Activated naive CD8-positive, alpha-beta T cell treated with anti-CD3 and anti-CD28 coated beads for 36 hours (primary cell): Measurements from ENCODE around the gene RNF4. TPM values are rescaled to one million over a fixed set of nuclear protein-coding genes. Genes with fewer than 3 reads are reported as not detected.

Source experiments
- DNase-seq: peaks from one replicate; pipeline ENCODE4 v3.0.0; 2021
- H3K27ac Mint-ChIP-seq: one replicate; pipeline ENCODE4 v1.8.0; 2022; ENCODE audit warnings: mild to moderate bottlenecking, moderate library complexity, mixed read lengths
- H3K27me3 Mint-ChIP-seq: one replicate; pipeline ENCODE4 v1.8.0; 2022; ENCODE audit warnings: mild to moderate bottlenecking, mixed read lengths
- H3K36me3 Mint-ChIP-seq: one replicate; pipeline ENCODE4 v1.8.0; 2021; ENCODE audit warnings: mild to moderate bottlenecking, mixed read lengths
- H3K4me1 Mint-ChIP-seq: one replicate; pipeline ENCODE4 v1.8.0; 2021; ENCODE audit warnings: mixed read lengths
- H3K4me3 Mint-ChIP-seq: one replicate; pipeline ENCODE4 v1.8.0; 2022; ENCODE audit warnings: mild to moderate bottlenecking, moderate library complexity, mixed read lengths
- H3K9me3 Mint-ChIP-seq: one replicate; pipeline ENCODE4 v1.8.0; 2022; ENCODE audit warnings: mixed read lengths
- total RNA-seq, 2 experiments: library from RNA; stranded (reverse); gene quantifications; one replicate each; pipeline ENCODE4 v1.2.3, GENCODE V29; 2021

RNF4 gene
- total RNA-seq, 2 experiments from 2014 or later: 93.3 to 94.5 TPM

DNA sequence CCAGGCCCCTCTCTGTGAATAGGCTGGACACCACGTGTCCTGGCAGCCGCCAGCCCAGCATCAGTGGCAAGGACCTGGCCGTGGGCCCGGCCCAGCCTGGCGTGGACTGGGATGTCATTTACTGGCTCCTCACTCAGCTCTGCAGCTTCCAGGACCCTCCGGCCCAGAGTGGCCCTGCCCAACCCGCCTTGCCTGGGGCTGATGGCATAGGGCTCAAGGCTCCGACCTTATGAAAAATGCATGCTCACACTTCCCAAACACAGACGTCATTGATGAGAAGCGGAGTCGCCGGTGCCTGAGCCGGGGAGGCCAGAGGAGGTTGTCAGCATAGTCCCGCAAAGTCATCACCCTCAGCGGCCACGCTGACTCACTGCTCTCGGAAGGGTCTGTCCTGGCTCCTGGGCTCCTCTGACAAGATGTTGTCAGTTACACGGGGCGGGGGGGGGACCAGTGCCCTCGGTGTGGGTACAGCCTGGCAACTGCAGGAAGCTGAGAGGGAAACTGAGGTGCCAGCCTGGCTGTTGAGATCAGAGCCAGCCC, 35.8 kb upstream of the RNF4 start:
- H3K4me3 Mint-ChIP-seq: no peak overlapping the region
- no peak for DNase-seq
- H3K27ac Mint-ChIP-seq: no peak overlapping the region
- H3K36me3 Mint-ChIP-seq: no peaks in the 10 kb centered on the region
- no peaks in the 10 kb centered on the region for H3K27me3 Mint-ChIP-seq
- no peaks in the 10 kb centered on the region for H3K9me3 Mint-ChIP-seq
- no peaks in the 10 kb centered on the region for H3K4me1 Mint-ChIP-seq

DNA sequence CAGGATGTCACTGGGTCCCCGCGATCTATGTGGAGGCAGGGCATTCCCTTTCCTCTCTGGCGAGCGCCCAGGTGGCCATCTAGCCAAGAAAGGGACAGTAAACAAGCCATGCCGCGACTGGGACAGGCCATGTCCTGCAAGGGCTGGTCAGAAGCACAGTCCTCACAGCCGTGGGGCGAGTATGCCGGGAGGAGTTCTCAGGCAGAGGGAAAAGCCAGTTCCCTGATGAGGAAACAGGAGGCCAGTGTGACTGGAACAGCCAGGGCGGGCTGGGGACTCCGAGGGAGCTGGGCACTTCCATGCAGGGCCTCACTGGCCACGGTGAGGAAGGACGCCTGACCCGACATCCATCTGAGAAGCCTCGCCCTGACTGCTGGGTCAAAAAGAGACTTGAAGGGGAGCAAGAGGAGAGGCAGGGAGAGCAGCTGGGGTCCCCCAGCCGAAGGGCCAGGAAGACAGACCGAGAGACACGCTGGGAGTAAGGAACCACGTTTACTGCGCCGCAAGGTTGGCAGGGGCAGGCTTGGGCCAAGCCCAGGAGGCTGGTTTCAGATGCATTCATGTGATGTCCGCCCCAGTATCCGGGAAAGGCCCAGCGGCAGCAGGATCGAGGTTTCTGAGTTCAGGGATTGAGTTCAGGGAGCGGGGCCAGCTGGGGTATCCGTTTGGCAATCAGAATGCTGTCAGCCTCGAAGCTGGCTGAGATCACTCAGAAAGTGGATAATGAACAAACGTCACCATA, 35.1 kb upstream of the RNF4 start:
- no peak for DNase-seq
- no peaks in the 10 kb centered on the region for H3K9me3 Mint-ChIP-seq
- H3K4me1 Mint-ChIP-seq: no peaks in the 10 kb centered on the region
- H3K27me3 Mint-ChIP-seq: no peaks in the 10 kb centered on the region
- no peaks in the 10 kb centered on the region for H3K36me3 Mint-ChIP-seq
- no peak overlapping the region for H3K4me3 Mint-ChIP-seq
- H3K27ac Mint-ChIP-seq: no peak overlapping the region

DNA sequence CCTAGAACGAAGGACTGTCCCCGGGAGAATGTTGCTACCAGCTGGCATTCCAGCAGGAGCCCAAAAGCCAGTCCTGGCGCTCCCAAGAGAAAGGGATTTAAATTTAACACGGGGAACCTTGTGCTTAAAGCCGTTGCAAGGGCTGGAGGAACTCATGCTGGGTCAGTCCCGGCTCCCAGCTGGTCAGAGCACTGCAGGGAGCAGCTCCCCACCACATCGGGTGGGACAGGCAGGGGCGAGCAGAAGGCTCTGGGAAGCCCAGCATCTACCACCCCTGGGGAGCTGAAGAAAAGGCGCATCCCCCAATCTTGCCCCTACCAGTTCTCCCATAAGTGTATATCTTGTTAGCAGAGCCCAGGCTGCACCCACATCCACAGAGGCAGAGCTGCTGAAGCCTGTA, 34.5 kb upstream of the RNF4 start:
- H3K4me1 Mint-ChIP-seq: peaks cover under 1% of the 10 kb centered on the region
- no peak overlapping the region for H3K27ac Mint-ChIP-seq
- no peaks in the 10 kb centered on the region for H3K36me3 Mint-ChIP-seq
- no peaks in the 10 kb centered on the region for H3K9me3 Mint-ChIP-seq
- no peak overlapping the region for H3K4me3 Mint-ChIP-seq
- DNase-seq: no peak
- H3K27me3 Mint-ChIP-seq: no peaks in the 10 kb centered on the region

DNA sequence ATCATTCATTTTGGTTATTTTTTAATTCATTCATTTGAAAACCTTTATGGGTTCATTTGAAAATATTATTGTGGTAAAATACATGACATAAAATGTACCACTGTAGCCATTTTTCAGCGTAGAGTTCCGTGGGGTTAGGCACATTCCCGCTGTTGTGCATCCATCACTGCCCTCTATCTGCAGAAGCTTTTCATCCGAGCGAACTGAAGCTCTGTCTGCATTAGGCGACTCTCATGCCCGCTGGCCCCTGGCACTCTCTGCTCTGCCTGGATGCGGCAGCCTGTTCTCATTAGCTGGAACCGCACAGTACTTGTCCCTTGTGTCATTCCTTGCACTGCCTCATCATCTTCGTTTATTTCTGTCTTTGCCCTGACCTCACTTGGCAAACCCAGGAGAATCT, 32.6 kb upstream of the RNF4 start:
- no peaks in the 10 kb centered on the region for H3K36me3 Mint-ChIP-seq
- no peak overlapping the region for H3K4me3 Mint-ChIP-seq
- H3K27ac Mint-ChIP-seq: no peak overlapping the region
- H3K4me1 Mint-ChIP-seq: peaks cover 2% of the 10 kb centered on the region
- H3K9me3 Mint-ChIP-seq: no peaks in the 10 kb centered on the region
- no peak for DNase-seq
- no peaks in the 10 kb centered on the region for H3K27me3 Mint-ChIP-seq

DNA sequence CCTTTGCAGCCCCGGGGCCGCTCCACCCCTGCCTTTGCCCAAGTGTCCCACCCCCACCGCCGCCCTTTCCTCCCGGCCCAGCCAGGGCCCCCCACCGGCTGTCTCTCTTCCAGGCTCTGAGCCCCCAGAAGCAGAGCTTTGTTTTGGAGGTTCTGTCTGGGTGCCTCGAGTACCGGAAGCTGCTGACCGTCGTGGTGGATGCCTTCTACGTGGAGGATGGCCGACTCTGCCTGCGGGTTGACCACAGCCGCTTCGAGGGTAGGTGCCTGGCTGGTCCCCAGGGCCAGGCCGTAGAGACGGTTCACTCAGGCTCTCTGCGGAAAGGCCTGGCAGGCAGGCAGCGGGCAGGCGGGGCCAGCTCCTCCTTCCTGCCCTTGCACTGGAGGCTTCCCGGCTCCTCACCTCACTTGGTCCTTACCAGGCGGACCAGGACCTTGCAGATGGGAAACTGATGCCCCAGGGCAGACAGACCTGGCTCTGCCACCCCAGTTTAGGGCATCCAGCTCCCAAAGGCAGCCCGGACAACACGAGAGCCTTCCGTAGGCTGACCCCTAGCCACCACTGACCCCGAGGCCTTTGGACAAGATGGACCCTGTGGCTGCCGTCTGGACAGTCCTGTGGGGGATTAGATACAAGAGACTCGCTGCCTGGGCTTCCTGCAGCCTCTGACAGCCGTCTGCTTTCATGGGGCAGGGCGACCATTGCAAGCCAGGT, 32.0 kb upstream of the RNF4 start:
- H3K27ac Mint-ChIP-seq: no peak overlapping the region
- H3K4me3 Mint-ChIP-seq: no peak overlapping the region
- DNase-seq: no peak
- no peaks in the 10 kb centered on the region for H3K27me3 Mint-ChIP-seq
- H3K9me3 Mint-ChIP-seq: no peaks in the 10 kb centered on the region
- H3K4me1 Mint-ChIP-seq: peaks cover 4% of the 10 kb centered on the region
- H3K36me3 Mint-ChIP-seq: no peaks in the 10 kb centered on the region

DNA sequence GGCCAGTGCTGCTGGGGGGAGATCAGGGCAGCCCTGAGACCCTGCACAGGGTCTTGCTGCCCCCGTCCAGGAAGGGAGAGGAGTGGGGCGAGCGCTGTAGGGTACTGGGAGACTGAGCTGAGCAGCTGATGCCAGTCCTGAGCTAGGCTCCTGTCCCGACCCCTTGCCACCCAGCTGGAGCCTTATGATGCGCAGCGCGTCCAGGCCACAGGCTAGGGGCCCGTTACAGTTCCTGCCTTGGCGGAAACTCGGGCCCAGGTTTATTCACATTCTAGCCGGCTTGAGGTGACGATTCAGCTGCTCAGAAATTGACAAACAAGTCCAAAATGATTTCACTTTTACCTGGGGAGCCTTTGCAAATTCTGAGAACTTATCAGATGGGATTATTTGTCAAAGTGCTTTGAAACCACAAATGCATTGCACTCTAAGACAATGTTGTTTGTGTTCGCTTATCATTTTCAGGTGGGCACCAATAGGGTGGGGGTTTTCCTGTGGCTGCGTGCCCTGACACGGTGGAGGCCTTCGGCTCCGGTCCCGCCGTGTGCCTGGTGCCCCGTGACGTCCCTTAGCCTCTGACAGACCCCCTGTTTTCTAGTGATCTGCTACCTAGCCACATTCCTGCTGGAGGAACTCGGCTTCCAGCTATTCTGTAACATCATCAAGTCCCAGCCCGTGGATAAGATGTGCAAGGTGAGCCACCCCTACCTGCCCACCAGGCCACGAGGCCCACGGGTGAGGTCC, 31.3 kb upstream of the RNF4 start:
- H3K4me3 Mint-ChIP-seq: no peak overlapping the region
- H3K4me1 Mint-ChIP-seq: peaks cover 4% of the 10 kb centered on the region
- H3K9me3 Mint-ChIP-seq: no peaks in the 10 kb centered on the region
- H3K27ac Mint-ChIP-seq: no peak overlapping the region
- DNase-seq: no peak
- no peaks in the 10 kb centered on the region for H3K36me3 Mint-ChIP-seq
- no peaks in the 10 kb centered on the region for H3K27me3 Mint-ChIP-seq

DNA sequence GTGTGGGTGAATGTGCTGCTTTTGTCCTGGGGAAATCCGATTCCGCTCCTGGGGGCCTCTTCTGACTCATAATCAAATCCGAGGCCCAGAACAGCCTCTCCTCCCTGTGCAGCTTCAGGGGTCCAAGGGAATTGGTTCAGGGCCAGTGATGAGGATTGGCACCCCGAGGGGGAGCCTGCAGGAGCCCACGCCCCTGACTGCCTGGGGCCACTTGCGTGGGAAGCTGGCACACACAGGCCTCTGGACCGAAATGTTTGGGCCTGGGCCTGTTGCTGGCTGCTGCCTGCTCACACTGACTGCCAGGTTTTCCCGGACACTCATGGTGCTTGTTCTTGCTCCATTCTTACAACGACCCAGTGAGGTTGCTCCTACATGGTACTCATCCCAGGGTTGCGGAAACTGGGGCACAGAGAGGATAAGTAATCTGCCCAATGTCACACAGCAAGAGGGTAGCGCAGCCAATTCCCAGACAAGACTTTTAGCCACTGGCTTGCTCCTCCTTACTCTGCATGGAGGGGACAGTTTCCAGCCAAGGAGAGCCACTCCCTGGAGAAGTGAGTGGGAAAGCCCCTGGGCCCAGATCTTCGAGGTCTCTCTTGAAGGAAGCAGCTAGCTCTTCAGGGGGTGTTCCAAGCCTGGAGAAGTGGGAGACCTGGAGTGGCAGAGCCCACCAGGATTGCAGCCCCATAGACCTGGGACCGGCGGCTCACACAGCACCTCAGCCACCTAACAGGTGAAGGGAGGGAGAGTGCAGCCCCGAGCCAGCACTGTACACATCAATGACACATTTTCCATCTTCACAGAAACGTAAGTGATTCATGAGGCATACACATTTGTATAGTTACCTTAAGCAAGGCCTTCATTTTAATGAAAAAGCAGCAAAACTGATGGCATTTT, 29.8 kb upstream of the RNF4 start:
- no peak for DNase-seq
- Mint-ChIP-seq H3K4me3 (no peak overlapping the region), H3K36me3 (no peaks in the 10 kb centered on the region), H3K27ac (no peak overlapping the region), H3K9me3 (no peaks in the 10 kb centered on the region), H3K4me1 (peaks cover 4% of the 10 kb centered on the region), H3K27me3 (no peaks in the 10 kb centered on the region)

DNA sequence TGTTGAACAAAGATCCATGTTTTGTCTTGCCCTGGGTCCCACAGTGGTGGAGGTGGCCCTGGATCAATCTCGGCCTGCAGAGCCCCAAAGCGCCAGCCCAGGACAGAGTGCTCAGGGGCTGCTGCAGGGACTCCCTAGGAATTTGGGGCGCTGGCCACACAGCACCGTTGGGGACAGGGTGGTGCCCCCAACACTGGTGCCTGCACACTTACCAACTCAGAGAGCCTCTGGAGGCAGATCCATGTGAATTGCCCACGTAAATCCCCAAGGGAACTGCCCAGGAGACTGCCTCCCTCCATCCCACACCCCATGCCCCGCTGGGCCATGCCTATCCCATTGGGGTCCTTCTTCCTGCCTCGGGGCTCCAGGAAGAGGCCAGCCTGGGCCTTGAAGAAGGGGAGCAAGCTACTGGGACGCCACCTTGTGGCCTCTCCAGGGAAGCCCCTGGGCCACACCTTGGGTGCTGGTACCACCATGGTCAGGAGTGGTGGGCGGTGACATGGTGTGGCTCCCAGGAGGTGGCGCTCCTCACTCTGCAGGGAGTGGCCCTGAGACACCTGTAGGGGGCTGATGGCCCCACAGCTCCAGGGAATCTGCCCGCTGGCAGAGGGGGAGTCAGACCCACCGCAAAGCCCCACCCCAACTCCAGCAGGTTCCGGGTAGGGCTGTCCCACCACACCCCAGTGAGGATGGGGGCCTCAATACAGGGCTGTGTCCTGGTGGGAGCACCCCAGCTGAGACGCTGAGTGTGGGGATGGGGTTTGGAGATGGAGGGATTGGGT, 27.3 kb upstream of the RNF4 start:
- DNase-seq: peak; percentile 82
- no peak overlapping the region for H3K4me3 Mint-ChIP-seq
- H3K4me1 Mint-ChIP-seq: peaks cover 4% of the 10 kb centered on the region
- H3K27me3 Mint-ChIP-seq: no peaks in the 10 kb centered on the region
- no peaks in the 10 kb centered on the region for H3K36me3 Mint-ChIP-seq
- no peaks in the 10 kb centered on the region for H3K9me3 Mint-ChIP-seq
- H3K27ac Mint-ChIP-seq: no peak overlapping the region

DNA sequence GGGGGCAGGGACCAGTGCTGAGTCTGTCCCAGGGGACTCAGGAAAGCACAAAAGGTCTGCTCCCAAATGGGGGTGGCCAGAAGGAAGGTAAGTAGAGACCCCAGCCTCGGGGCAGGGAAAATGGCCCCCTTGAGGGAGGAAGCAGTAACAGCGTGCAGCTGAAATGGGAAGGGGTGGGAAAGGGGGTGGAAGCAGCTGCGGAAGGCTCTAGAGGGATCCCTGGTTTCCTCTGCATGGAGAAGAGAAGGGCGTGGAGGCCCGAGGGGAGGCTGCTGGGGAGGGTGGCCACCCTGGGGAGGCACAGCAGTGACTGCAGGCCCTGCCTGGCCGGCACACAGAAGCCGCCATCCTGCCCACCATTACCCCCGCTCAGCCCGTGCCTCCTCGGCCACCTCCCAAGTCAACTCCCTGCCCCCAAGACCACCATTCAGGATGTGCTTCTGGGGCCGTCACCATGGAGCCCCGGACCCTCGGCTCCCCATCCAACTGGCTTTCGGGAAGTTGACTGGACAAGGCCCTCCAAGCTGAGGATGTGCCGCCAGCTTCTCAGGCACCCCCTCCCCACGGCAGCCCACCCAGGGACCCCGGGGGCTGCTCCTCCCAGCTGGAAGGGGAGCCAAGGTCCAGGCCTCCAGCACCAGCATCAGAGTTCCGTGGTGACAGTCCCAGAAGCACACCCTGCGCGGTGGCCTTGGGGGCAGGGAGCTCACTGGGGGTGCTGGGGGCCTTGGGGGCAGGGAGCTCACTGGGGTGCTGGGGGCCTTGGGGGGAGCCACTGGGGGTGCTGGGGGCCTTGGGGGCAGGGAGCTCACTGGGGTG, 26.5 kb upstream of the RNF4 start:
- Mint-ChIP-seq H3K27me3 (no peaks in the 10 kb centered on the region), H3K4me3 (no peak overlapping the region), H3K27ac (no peak overlapping the region), H3K9me3 (no peaks in the 10 kb centered on the region), H3K36me3 (no peaks in the 10 kb centered on the region), H3K4me1 (peaks cover 4% of the 10 kb centered on the region)
- DNase-seq: no peak

DNA sequence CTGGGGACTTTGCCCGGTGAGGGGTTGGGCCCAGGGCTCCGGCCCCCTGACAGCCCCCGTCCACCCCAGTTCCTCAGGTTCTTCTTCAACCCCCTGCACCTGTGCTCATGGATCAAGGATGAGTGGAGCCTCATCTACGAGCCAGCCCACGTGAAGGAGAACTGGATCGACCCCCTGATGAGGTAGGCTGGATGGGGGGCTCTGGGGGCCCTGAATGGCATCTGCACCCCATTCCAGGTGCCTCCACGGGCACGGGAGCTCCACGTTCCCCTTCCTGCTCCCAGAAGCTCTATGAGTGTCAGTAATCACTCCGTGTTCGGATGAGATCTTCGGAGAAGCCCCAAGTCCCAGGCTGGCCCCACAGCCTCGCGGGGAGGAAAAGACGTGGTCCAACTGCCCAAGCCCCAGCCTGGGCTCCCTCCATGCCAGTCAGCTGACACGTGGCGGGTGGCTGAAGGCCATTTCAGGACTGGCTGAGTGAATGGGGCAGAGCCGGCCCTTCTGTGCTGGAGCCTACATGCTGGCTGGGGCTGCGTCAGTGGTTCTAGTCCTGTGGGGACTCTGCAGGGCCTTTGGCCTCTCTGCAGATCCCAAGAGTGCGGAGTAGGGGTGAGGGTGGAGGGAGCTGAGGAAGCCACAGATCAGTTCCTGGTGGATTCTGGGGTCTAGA, 25.7 kb upstream of the RNF4 start:
- DNase-seq: no peak
- Mint-ChIP-seq H3K4me3 (no peak overlapping the region), H3K36me3 (no peaks in the 10 kb centered on the region), H3K27ac (no peak overlapping the region), H3K27me3 (no peaks in the 10 kb centered on the region), H3K4me1 (peaks cover 4% of the 10 kb centered on the region), H3K9me3 (no peaks in the 10 kb centered on the region)

DNA sequence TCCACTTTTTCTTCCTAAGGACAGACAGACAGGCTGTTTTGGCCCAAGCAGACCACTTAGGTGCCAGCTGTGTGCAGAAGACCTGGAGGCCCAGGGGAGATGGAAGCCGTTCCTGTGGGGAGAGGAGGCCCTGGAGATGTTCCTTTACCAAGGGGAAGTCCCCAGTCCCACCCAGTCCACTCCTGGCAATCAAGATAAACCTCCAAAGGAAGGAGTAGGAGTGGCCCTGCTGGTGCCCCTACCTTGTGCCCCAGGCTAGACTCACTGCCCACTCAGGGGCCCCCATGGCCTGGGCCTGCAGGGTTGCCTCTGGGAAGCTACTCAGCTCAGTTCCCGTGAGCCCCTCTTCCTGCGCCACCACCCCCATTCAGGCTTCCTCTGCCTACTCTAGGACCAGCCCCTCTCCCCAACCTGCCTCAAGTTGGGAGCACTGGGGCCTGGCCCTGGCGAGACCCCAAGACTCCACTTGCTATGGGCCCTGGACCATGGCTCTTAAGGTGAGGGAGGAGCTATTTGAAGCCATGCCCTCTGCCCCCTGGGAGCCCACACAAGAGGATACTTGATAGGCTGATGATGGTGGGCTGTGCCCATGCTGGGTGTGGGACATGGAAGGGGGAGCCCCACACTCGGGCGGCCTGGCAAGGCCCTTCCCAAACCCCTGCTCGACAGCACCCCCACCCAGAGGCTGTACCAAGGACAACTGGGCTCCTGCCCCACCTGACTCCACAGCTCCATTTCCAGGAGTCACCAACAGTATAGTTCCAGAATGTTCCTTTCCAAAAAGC, 24.8 kb upstream of the RNF4 start:
- Mint-ChIP-seq H3K27ac (no peak overlapping the region), H3K36me3 (no peaks in the 10 kb centered on the region), H3K9me3 (no peaks in the 10 kb centered on the region), H3K4me1 (peaks cover 4% of the 10 kb centered on the region), H3K4me3 (no peak overlapping the region), H3K27me3 (no peaks in the 10 kb centered on the region)
- no peak for DNase-seq

DNA sequence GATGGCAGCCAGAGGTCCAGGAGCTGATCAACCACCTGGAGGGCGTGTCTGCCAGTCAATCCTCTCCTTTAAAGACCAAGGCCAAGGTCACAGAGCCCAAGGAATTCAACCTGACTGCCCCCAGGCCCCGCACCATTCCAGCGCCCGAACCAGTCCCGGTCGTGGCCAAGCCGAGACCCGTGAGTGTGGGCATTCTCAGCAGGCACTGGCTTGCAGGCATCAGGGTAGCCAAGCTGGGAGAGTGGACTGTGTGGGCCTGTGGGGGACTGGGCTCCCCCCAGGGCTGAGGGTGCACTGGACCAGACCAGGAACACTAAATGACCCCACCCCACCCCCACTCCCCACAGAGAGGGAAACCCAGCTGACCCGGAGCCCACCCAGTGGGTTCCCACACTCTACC, 23.8 kb upstream of the RNF4 start:
- Mint-ChIP-seq H3K9me3 (no peaks in the 10 kb centered on the region), H3K4me3 (no peak overlapping the region), H3K27me3 (no peaks in the 10 kb centered on the region), H3K36me3 (no peaks in the 10 kb centered on the region), H3K27ac (no peak overlapping the region), H3K4me1 (peaks cover 2% of the 10 kb centered on the region)
- DNase-seq: no peak
